Measurements from ENCODE around the gene ADAP1.

Gene ADAP1

DNA sequence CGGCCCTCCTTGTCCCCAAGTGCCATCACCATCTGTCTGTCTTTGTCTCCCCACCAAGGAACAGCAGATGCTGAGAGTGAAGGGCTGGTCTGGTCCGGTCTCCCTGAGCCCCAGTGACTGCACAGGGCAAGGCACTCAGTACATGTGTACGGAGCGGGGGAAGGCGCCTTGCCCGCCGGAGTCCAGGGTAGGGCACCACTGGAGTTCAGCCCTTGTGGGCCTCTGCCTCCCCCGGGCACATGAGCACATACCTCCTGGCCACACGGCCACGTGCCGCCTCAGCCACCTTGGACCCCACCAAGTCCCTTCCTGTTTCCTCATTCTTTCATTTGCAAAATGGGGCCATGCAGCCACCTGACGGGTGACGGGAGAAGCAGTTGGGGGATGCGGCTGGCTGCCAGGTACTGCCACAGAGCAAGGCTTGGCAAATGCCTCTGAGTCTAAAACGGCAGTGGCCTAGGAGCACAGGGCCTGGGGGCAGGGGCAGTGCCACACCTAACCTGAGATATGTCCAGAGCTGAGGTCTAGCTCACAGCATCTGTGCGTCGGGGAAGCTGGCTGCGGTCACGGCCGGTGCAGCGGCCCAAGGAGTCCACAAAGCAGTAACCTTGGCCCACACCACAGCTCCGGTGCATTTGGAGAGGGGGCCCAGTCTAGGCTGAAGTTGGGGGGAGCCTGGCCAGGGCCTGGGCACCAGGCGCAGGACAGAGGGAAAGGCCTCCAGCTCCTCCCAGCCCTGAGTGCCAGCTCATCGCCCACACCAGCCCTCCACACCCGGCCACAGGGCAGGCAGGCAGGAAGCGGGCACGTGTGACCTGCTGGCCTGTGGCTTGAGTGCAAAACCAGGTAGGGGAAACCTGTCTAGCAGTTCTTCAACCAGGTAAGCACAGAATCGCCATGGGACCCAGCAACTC is 5.2 kb downstream of the ADAP1 start:
- H3K4me1 ChIP-seq (ENCODE audit: control insufficient read depth, insufficient read depth, low read length), result no peaks in the 10 kb centered on the region; the same call in 1 of the 2 replicates
- H3K9me3 ChIP-seq (ENCODE audit: control insufficient read depth, insufficient read depth, low read depth, low read length), result no peaks in the 10 kb centered on the region
- H3K36me3 ChIP-seq (ENCODE audit: control insufficient read depth in 2 of 2, insufficient read depth in 1 of 2, low read length in 2 of 2), result no peaks in the 10 kb centered on the region
- no peak for TF ChIP-seq ZNF571 (tag by site-specific recombination; IDR thresholded peaks at IDR 0.05)
- TF ChIP-seq ZNF335 (tag by site-specific recombination; conservative IDR thresholded peaks at IDR 0.05), result no peak
- TF ChIP-seq ZNF174 (tag by site-specific recombination; IDR thresholded peaks at IDR 0.05), result no peak
- peak; percentile 91 for TF ChIP-seq ZNF157 (tag by site-specific recombination; IDR thresholded peaks at IDR 0.05)
- CTCF ChIA-PET, result interaction anchor here (0.6 kb wide), 1 partner anchor 358 kb away, joined by 3 read pairs; no protein-coding TSS in a partner anchor
- H3K27ac ChIP-seq (ENCODE audit: extremely low read depth, low read depth, low read length), result no peak overlapping the region
- no peak overlapping the region for H3K4me3 ChIP-seq (ENCODE audit: low read depth, low read length)
- POLR2A ChIA-PET, result no interaction called here

DNA sequence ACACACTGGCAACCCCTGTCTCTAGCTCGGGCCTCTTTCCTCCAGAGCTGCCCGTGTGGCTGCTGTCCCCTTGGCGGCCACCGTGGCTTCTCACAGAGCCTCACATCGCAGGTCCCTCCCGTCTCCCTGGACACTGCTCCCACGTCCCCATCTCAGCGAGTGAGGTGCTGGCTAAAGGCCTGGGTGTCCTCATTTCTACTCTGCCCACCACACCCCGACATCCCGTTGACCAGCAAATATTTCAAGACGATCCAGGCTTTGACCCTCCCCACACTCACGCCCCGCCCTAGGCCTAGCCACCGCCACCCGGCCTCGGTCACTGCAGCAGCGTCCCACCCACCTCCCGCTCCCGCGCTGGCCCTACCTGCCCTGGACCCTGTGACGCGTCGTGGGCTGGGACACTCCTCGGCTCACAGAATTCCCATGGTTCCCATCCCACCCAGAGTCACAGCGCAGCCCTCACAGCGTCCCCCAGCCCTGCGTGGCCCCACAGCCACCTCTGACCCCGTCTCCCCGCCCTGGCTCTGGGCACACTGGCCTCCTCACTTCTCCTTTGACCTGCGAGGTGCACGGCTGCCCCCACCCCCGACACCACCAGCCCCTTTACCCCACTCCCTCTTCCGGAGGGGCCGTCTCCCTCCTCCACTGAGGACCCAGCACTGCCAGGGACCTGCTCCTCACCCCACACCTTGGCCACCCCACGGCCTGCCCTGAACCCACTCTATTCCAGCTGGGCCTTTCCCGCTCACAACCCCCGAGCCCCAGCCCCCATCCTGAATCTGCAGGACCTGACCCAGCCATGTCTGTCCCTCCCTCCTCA is 6.9 kb downstream of the ADAP1 start:
- Histone ChIP-seq H3K4me1 (ENCODE audit: control insufficient read depth, insufficient read depth, low read length) (no peaks in the 10 kb centered on the region), H3K9me3 (ENCODE audit: control insufficient read depth, insufficient read depth, low read depth, low read length) (no peaks in the 10 kb centered on the region), H3K36me3 (ENCODE audit: control insufficient read depth in 2 of 2, insufficient read depth in 1 of 2, low read length in 2 of 2) (no peaks in the 10 kb centered on the region), H3K27ac (ENCODE audit: extremely low read depth, low read depth, low read length) (no peak overlapping the region), H3K4me3 (ENCODE audit: low read depth, low read length) (no peak overlapping the region)
- ChIA-PET POLR2A (no interaction called here), CTCF (no interaction called here)
- TF ChIP-seq HOXD13 (CRISPR knock-in tag; IDR thresholded peaks at IDR 0.05; ENCODE audit: borderline replicate concordance), result no peak
- TF ChIP-seq, protein P1, sequence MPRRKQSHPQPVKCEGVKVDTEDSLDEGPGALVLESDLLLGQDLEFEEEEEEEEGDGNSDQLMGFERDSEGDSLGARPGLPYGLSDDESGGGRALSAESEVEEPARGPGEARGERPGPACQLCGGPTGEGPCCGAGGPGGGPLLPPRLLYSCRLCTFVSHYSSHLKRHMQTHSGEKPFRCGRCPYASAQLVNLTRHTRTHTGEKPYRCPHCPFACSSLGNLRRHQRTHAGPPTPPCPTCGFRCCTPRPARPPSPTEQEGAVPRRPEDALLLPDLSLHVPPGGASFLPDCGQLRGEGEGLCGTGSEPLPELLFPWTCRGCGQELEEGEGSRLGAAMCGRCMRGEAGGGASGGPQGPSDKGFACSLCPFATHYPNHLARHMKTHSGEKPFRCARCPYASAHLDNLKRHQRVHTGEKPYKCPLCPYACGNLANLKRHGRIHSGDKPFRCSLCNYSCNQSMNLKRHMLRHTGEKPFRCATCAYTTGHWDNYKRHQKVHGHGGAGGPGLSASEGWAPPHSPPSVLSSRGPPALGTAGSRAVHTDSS (tag by site-specific recombination; IDR thresholded peaks at IDR 0.05), result no peak
- no peak for TF ChIP-seq ZBTB17 (tag by site-specific recombination; IDR thresholded peaks at IDR 0.05)
- TF ChIP-seq, protein P2, sequence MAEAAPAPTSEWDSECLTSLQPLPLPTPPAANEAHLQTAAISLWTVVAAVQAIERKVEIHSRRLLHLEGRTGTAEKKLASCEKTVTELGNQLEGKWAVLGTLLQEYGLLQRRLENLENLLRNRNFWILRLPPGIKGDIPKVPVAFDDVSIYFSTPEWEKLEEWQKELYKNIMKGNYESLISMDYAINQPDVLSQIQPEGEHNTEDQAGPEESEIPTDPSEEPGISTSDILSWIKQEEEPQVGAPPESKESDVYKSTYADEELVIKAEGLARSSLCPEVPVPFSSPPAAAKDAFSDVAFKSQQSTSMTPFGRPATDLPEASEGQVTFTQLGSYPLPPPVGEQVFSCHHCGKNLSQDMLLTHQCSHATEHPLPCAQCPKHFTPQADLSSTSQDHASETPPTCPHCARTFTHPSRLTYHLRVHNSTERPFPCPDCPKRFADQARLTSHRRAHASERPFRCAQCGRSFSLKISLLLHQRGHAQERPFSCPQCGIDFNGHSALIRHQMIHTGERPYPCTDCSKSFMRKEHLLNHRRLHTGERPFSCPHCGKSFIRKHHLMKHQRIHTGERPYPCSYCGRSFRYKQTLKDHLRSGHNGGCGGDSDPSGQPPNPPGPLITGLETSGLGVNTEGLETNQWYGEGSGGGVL (tag by site-specific recombination; IDR thresholded peaks at IDR 0.05), result no peak
- no peak for TF ChIP-seq ZNF791 (tag by site-specific recombination; IDR thresholded peaks at IDR 0.05)
- no peak for TF ChIP-seq ZNF248 (tag by site-specific recombination; IDR thresholded peaks at IDR 0.05)
- TF ChIP-seq, protein P3, sequence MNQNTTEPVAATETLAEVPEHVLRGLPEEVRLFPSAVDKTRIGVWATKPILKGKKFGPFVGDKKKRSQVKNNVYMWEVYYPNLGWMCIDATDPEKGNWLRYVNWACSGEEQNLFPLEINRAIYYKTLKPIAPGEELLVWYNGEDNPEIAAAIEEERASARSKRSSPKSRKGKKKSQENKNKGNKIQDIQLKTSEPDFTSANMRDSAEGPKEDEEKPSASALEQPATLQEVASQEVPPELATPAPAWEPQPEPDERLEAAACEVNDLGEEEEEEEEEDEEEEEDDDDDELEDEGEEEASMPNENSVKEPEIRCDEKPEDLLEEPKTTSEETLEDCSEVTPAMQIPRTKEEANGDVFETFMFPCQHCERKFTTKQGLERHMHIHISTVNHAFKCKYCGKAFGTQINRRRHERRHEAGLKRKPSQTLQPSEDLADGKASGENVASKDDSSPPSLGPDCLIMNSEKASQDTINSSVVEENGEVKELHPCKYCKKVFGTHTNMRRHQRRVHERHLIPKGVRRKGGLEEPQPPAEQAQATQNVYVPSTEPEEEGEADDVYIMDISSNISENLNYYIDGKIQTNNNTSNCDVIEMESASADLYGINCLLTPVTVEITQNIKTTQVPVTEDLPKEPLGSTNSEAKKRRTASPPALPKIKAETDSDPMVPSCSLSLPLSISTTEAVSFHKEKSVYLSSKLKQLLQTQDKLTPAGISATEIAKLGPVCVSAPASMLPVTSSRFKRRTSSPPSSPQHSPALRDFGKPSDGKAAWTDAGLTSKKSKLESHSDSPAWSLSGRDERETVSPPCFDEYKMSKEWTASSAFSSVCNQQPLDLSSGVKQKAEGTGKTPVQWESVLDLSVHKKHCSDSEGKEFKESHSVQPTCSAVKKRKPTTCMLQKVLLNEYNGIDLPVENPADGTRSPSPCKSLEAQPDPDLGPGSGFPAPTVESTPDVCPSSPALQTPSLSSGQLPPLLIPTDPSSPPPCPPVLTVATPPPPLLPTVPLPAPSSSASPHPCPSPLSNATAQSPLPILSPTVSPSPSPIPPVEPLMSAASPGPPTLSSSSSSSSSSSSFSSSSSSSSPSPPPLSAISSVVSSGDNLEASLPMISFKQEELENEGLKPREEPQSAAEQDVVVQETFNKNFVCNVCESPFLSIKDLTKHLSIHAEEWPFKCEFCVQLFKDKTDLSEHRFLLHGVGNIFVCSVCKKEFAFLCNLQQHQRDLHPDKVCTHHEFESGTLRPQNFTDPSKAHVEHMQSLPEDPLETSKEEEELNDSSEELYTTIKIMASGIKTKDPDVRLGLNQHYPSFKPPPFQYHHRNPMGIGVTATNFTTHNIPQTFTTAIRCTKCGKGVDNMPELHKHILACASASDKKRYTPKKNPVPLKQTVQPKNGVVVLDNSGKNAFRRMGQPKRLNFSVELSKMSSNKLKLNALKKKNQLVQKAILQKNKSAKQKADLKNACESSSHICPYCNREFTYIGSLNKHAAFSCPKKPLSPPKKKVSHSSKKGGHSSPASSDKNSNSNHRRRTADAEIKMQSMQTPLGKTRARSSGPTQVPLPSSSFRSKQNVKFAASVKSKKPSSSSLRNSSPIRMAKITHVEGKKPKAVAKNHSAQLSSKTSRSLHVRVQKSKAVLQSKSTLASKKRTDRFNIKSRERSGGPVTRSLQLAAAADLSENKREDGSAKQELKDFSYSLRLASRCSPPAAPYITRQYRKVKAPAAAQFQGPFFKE (tag by site-specific recombination; IDR thresholded peaks at IDR 0.05; ENCODE audit: borderline replicate concordance), result no peak
- TF ChIP-seq ZNF629 (tag by site-specific recombination; IDR thresholded peaks at IDR 0.05), result no peak
- no peak for TF ChIP-seq ZNF677 (tag by site-specific recombination; IDR thresholded peaks at IDR 0.05)
- TF ChIP-seq, protein P4, sequence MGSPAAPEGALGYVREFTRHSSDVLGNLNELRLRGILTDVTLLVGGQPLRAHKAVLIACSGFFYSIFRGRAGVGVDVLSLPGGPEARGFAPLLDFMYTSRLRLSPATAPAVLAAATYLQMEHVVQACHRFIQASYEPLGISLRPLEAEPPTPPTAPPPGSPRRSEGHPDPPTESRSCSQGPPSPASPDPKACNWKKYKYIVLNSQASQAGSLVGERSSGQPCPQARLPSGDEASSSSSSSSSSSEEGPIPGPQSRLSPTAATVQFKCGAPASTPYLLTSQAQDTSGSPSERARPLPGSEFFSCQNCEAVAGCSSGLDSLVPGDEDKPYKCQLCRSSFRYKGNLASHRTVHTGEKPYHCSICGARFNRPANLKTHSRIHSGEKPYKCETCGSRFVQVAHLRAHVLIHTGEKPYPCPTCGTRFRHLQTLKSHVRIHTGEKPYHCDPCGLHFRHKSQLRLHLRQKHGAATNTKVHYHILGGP (tag by site-specific recombination; IDR thresholded peaks at IDR 0.05), result no peak
- no peak for TF ChIP-seq ZNF24 (tag by site-specific recombination; IDR thresholded peaks at IDR 0.05)
- no peak for TF ChIP-seq ZNF391 (tag by site-specific recombination; IDR thresholded peaks at IDR 0.05; ENCODE audit: borderline replicate concordance, low read depth)
- TF ChIP-seq, protein P5, sequence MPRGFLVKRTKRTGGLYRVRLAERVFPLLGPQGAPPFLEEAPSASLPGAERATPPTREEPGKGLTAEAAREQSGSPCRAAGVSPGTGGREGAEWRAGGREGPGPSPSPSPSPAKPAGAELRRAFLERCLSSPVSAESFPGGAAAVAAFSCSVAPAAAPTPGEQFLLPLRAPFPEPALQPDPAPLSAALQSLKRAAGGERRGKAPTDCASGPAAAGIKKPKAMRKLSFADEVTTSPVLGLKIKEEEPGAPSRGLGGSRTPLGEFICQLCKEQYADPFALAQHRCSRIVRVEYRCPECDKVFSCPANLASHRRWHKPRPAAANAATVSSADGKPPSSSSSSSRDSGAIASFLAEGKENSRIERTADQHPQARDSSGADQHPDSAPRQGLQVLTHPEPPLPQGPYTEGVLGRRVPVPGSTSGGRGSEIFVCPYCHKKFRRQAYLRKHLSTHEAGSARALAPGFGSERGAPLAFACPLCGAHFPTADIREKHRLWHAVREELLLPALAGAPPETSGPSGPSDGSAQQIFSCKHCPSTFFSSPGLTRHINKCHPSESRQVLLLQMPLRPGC (tag by site-specific recombination; IDR thresholded peaks at IDR 0.05), result no peak
- TF ChIP-seq ZNF138 (tag by site-specific recombination; IDR thresholded peaks at IDR 0.05; ENCODE audit: borderline replicate concordance), result no peak
- no peak for TF ChIP-seq MEIS1 (CRISPR knock-in tag; IDR thresholded peaks at IDR 0.05; ENCODE audit: borderline replicate concordance)
- TF ChIP-seq ZNF837 (tag by site-specific recombination; IDR thresholded peaks at IDR 0.05), result no peak
